SK-N-SH treated with all-trans-retinoic acid at 6 μM for 48 hours (cell line): ENCODE measurements around the gene SPRED1.

Experiments used
- ARNTL ChIP-seq: fragments of 450-650 bp; formaldehyde crosslinking; IDR thresholded peaks from 2 replicates; pipeline ENCODE4 v1.5.0; 2020; ENCODE audit warnings: low read depth, mild to moderate bottlenecking, moderate library complexity, borderline replicate concordance
- BACH2 ChIP-seq: fragments of 250-450 bp; sonication (Bioruptor Pico); IDR thresholded peaks from 2 replicates; pipeline ENCODE4 v1.9.0; 2021; ENCODE audit warnings: mild to moderate bottlenecking, borderline replicate concordance
- CREB5 ChIP-seq: fragments of 250-450 bp; sonication (Bioruptor Pico); IDR thresholded peaks from 2 replicates; pipeline ENCODE4 v1.5.1; 2020; ENCODE audit warnings: low read depth, mild to moderate bottlenecking, moderate library complexity
- ESRRG ChIP-seq: fragments of 250-450 bp; sonication (Bioruptor Pico); IDR thresholded peaks from 2 replicates; pipeline ENCODE4 v1.6.1; 2021; ENCODE audit warnings: mild to moderate bottlenecking
- GLIS3 ChIP-seq: fragments of 250-450 bp; sonication (Bioruptor Pico); IDR thresholded peaks from 2 replicates; pipeline ENCODE4 v1.5.0; 2020; ENCODE audit warnings: mild to moderate bottlenecking, moderate library complexity
- ISL1 ChIP-seq: fragments of 250-450 bp; sonication (Bioruptor Pico); IDR thresholded peaks from 2 replicates; pipeline ENCODE4 v2.1.2; 2022; ENCODE audit warnings: mild to moderate bottlenecking, moderate library complexity
- OSR1 ChIP-seq: fragments of 250-450 bp; sonication (Bioruptor Pico); IDR thresholded peaks from 2 replicates; pipeline ENCODE4 v1.8.0; 2022; ENCODE audit warnings: moderate library complexity, mild to moderate bottlenecking, inconsistent platforms
- PATZ1 ChIP-seq: fragments of 250-450 bp; sonication (Bioruptor Pico); IDR thresholded peaks from 2 replicates; pipeline ENCODE4 v1.8.0; 2020; ENCODE audit warnings: mild to moderate bottlenecking, moderate library complexity, borderline replicate concordance
- RARB ChIP-seq: fragments of 250-450 bp; sonication (Bioruptor Pico); IDR thresholded peaks from 2 replicates; pipeline ENCODE4 v1.8.0; 2021; ENCODE audit warnings: mild to moderate bottlenecking, moderate library complexity
- TCF4 ChIP-seq: fragments of 250-450 bp; sonication (Bioruptor Pico); IDR thresholded peaks from 2 replicates; pipeline ENCODE4 v1.8.0; 2021; ENCODE audit warnings: mild to moderate bottlenecking, moderate library complexity, borderline replicate concordance
- ZFP3 ChIP-seq: fragments of 250-450 bp; sonication (Bioruptor Pico); IDR thresholded peaks from 2 replicates; pipeline ENCODE4 v1.5.0; 2020; ENCODE audit warnings: mild to moderate bottlenecking, moderate library complexity
- ZNF8 ChIP-seq: fragments of 450-650 bp; formaldehyde crosslinking; IDR thresholded peaks from 2 replicates; pipeline ENCODE4 v1.5.0; 2020; ENCODE audit warnings: mild to moderate bottlenecking, moderate library complexity

GRCh38 chr15:38312190-38312589 is 59.6 kb downstream of the SPRED1 start:
- TF ChIP-seq ESRRG (CRISPR knock-in tag): no peak
- TF ChIP-seq GLIS3 (CRISPR knock-in tag): no peak
- TF ChIP-seq BACH2 (CRISPR knock-in tag): no peak
- TF ChIP-seq ZNF8 (CRISPR knock-in tag): no peak
- no peak for TF ChIP-seq ARNTL
- TF ChIP-seq RARB: no peak
- TF ChIP-seq ZFP3 (CRISPR knock-in tag): no peak
- TF ChIP-seq PATZ1 (CRISPR knock-in tag): no peak
- no peak for TF ChIP-seq TCF4 (CRISPR knock-in tag)
- no peak for TF ChIP-seq OSR1 (CRISPR knock-in tag)
- TF ChIP-seq CREB5 (CRISPR knock-in tag): no peak
- no peak for TF ChIP-seq ISL1 (CRISPR knock-in tag)
